GM21515 (cell line): ENCODE data around the gene TMEM131L.

Source experiments
- ATAC-seq: cut with Tn5 transposase; IDR thresholded peaks from one replicate; pipeline ENCODE4 v1.9.1; 2021; ENCODE audit not compliant: unreplicated experiment

Gene TMEM131L

DNA sequence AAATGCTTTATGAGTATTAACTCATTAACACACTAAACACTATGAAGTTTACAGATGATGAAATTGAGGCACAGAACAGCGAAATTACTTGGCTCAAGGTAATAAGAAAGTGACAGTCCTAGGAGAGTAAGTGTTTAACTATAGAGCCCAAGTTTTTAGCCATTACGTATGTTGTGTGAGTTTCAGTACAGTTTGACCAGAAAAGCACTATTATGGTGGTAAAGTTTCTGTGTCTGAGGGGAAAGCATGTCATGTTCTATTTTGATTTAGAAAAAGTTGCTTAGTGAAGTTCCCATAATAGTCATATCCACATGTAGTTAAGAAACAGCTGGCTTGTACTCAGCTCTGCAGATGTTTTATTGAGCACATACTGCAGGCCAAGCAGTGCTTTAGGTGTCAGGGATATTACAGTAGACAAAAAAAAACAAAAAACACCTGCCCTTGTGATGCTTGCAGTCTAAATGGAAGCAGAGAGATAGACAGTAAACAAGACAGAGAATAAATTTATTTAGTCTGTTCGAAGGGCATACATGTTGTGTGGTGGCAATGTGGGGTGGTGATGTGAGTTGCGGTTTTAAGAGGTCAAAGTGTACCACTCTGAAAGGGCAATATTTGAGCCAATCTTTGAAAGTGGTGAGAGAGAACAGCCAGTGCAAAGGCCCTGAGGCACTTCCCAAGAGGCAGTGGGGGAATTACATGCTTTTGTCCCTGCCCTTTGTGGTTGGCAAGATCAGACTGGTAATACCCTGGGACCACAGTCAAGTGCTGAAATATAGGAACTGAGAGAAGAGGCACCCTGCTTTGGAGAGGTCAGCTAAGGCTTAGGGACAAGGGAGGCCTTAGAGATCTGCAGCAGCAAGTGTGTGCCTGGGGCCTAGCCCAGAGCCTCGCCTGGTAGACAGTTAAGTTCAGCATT is 6.2 kb downstream of the TMEM131L start:
- peak; percentile 43 for ATAC-seq

DNA sequence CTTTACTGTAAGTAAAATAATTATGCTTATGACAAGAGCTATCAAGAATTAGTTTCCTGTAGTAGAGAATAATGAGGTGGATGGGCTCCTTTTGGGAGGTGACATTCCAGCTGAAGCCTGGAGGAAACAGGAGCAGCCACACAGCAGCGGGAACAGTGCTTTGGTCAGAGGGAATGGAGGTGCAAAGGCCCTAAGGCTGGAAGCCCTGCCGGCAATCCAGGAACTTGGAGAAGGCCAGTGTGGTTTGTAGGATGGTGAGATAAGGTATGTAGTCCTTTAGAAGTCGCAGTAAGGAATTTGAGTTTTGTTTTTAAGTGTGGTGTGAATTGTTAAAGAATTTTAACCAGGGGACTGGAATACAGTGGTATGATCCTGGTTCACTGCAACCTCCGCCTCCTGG is 8.1 kb downstream of the TMEM131L start:
- no peak for ATAC-seq

DNA sequence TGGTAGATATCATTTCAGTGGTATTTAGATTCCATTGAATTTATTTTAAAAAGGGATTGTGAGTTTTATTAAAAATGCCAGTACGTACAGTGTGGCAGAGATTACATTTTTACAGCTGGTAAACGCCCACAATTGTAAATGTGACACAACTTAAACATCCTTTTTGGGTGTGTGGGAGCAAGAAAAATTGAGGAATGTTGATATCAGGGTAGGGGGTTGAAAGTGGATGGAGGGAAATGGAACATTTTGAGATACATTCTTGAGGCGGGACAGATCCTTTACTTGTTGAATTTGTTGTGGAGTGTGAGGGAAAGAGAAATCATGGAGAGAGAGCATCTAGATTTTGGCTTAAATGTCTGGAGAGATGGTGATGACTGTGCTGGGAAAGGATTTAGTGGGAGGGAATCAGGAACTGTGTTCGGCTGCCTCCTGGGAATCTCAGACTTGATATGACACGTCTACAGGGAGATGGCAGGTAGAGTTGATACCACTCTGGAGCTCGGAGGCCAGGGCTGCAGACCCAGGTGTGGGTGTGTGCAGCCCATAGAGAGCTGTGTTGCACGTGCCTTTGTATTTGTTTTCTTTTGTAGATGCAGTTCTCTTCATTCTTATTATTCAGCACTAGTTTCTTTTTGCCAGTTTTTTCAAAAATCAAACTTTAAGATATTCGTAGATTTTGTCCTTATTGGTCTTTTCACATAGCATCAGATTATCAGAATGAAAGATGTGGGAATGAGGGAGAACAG is 10.8 kb downstream of the TMEM131L start:
- ATAC-seq: no peak

DNA sequence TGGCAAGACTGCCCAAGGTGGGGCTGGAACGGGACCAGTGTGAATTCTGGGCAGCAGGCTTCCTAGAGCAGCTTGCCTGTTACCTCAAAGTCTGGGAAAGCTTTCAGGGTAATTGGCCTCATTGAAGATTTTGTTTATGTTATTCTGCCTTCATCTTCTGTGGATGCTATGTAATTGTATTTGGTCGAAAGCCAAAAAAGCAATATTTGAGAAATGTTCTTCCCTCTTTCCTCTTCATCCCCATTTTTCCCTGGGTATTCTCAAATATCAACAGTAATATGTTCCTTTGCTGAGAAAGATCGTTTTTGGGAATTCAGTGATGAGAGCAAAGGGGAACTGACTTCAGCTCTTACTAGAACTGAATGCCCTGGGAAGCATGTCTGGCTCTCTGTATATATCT is 12.9 kb downstream of the TMEM131L start:
- no peak for ATAC-seq

DNA sequence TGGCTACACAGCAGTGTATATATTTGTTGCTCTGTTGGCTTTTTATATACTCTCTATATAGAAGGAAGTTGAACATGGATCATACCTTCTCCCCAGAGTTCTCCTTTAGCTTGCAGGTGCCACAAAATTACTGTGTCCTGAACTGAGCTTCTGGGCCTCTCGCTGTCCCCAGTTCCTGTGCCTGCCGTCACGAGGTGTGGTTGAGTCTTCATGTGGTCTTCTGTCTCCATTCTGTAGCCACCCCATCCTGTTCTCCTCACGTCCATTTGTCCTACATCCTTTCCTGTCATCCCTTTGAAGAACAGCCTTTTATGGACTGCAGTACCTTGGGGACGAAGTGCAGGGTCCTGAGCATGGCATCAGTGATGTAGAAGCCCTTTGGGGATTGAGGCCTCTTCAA is 14.5 kb downstream of the TMEM131L start:
- ATAC-seq: no peak

DNA sequence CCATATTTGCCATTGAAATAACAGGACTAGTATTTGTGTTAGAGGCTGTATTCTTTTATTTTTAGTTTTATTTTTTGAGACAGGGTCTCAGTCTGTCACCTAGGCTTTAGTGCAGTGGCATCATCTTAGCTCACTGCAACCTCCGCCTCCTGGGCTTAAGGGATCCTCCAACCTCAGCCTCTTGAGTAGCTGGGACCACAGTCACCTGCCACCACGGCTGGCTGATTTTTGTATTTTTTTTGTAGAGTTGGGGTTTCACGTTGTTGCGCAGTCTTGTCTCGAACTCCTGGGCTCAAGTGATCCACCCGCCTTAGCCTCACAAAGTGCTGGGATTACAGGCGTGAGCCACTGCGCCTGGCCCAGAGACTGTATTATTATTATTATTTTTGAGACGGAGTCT is 15.3 kb downstream of the TMEM131L start:
- ATAC-seq: no peak

- ATAC-seq: no peak
These were observed 17.6 kb downstream of the TMEM131L start for GRCh38 chr4:153483432-153484418.

DNA sequence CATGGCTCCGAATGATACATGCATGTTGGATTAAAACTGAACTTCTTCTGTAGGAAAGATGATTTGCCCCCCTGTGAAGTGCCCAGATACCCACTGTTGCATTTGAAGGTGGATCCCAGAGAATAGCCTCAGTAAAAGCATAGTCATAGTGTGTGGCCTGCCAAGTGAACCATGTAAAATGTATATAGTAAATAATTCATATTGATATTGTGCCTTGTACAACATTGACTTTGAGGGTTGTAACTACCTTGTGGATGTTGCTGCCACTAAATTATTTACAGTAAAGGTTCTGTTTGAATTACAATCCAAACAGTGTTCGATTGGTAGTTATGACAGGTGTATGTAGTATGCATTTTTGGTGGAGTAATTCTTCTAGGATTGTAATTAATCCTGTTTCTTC is 19.2 kb downstream of the TMEM131L start:
- ATAC-seq: no peak

GRCh38 chr4:153485860-153486259 is 19.7 kb downstream of the TMEM131L start:
- ATAC-seq: no peak

DNA sequence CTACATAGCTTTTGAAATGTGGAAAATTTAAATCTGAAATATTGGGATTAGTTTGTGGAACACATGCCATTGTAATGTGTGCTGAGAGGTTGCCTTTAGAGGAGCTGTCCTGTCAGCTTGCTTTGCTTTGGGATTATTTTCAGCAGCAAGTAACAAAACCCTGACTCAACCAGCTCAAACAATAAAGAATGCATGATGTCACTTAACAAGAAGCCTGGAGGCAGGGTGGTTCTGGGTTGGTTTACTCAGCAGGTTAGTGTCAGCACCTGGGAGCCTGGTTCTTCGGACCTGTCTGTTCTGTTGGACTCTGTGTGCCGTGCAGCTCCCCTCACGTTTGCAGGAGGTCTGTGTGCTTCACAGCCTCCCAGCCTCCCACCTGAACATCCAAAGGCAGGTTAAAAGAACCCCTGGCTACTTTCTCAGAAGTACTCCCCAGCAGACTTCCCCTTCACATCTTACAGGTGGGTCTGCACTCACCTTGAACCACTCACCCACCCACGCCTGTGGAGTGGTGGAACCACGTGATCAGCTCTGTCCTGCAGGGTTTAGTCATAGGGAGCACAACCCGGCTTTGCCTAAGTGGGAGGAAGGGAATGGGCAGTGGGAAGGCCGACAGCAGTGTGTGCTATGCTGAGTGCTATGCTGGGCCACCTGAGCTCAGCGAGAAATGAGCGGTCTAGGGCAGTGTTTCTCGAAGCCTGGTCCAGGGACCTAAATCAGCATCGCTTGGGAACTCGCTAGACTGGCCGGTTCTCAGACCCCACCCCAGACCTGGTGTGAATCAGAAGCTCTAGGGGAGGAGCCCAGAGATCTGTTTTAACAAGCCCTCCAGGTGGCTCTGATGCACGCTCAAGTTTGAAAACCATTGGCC is 20.4 kb downstream of the TMEM131L start:
- no peak for ATAC-seq

DNA sequence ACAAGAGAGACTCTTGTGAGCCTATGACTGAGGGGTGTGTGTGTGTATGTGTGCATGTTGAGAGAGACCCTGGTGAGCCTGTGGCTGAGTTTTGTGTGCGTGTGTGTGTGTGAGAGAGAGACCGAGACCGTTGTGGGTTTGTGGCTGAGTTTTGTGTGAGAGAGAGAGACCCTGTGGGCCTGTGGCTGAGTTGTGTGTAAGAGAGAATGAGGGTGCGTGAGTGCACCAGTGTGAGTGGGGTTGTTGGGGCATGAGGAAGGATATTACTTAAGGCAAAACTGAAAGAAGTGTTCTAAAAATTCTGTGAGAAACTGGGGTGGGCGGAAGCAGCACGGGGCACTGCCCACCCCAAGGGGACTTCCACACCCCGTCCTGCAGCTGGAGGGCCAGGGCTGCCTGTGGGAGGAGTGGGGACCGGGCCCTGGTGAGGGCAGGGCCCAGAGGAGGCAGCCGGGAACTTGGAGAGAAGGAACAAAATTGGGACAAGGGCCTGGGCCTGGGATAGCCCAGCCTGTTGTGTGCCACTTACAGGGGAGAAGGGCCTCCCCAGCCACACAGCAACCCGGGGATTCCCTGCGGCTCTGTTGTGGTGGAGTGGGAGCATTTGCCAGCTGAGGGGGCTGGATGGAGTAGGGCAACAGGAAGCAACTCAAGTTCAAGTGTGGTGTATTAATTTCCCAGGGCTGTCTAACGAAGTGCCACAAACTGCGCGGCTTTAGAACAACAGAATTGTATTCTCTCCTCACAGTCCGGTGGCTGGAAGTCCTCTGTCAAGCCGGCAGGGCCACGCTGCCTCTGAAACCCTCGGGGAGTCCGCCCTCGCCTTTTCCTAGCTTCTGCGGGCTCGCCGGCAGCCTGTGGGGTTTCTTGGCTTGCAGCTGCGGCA is 22.1 kb downstream of the TMEM131L start:
- ATAC-seq: peak; percentile 32

- ATAC-seq: no peak
These were observed 23.8 kb downstream of the TMEM131L start for GRCh38 chr4:153489856-153490558.

DNA sequence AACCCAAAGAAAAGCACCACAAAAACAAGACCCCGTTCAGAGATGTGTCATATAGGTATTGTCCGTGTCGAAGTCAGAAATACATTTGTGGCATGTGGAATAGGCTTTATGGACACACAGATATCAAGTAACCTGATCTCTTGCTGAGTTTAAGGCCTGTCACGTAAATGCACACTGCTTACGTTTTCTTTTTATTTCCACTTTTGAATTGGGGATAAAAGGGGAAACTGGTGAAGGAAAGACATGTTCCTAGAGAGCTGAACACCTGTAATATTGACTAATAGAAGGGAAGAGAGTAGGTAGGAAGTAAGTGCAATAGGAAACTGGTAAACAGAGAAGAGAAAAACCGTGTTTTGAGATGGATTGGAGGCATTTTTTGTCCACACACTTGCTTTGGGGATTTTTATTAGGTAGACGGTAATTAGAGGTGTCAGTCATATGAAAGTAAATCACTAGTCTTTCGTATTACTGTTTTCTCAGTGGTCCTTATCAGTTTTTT is 24.9 kb downstream of the TMEM131L start:
- ATAC-seq: no peak

DNA sequence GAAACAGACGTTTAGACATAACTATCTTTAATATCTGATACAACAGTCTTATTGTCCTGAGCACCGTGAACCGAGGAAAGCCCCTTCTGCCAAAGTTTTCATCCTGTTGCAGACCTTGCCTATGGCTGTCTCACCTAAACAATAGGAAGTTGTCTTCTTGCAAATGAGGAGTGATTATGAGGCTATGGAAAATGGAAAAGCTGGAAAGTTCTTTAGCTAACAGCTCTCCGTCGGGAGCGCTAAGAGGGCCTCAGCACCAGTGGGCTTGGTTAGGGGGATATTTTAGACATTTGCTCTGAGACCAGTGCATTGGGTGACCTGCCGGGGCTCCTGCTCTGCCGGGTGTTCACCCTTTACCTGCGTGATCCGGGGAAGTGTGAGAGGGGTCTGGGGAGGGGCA is 28.4 kb downstream of the TMEM131L start:
- no peak for ATAC-seq

GRCh38 chr4:153495480-153496193 is 29.5 kb downstream of the TMEM131L start:
- ATAC-seq: no peak

DNA sequence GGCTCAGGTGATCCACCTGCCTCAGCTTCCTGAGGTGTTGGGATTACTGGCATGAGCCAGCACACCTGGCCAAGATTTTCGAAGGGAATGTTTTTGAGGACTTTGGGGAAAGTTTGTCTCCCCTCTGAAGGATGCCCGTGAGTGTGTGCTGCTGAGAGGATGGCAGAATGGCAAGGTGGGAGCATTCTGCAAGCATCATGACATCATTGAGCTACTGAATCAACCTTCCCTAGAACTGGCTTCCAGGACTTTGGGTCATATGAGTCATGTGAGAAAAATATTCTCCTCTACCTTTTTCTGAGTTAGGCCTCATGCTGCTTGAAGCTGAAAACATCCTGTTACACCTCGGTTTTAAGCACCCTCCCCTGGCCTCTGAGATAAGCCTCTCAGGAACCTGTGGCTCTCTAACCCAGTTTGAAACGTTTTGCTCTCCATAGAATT is 31.0 kb downstream of the TMEM131L start:
- peak; percentile 42 for ATAC-seq
